OCI-LY3 (cell line): ENCODE results near the gene SLC8A1.

Source experiments
- H2AFZ ChIP-seq: fragments of 200-600, 300-600 bp; shearing (Covaris generic); 2 replicates; pipeline ENCODE4 v1.6.0; 2014; ENCODE audit warnings: antibody characterized with exemption, low read depth, low read length
- H3K27ac ChIP-seq: fragments of 200-600, 300-600 bp; sonication (generic); 2 replicates; pipeline ENCODE4 v1.5.1; 2014; ENCODE audit warnings: mild to moderate bottlenecking, low read length, moderate library complexity, mixed read lengths
- H3K27me3 ChIP-seq: fragments of 200-600, 300-600 bp; sonication (generic); 2 replicates; pipeline ENCODE4 v1.6.1; 2014; ENCODE audit warnings: low read depth, low read length, mixed read lengths
- H3K36me3 ChIP-seq: fragments of 200-600, 300-600 bp; sonication (generic); replicated peaks from 2 replicates; pipeline ENCODE3; 2014; ENCODE audit warnings: low read depth, low read length, mixed read lengths
- H3K4me1 ChIP-seq: fragments of 300-600, 200-600 bp; sonication (generic); 2 replicates; pipeline ENCODE4 v1.6.1; 2014; ENCODE audit warnings: low read length, mixed read lengths
- H3K4me2 ChIP-seq: fragments of 200-600, 300-600 bp; sonication (generic); 2 replicates; pipeline ENCODE4 v1.6.1; 2014; ENCODE audit warnings: low read length, mixed read lengths
- H3K4me3 ChIP-seq: fragments of 300-600, 200-600 bp; sonication (generic); 2 replicates; pipeline ENCODE4 v1.5.1; 2014; ENCODE audit warnings: antibody characterized with exemption, mild to moderate bottlenecking, low read length, moderate library complexity
- H3K79me2 ChIP-seq: fragments of 300-600, 200-600 bp; shearing (Covaris generic); 2 replicates; pipeline ENCODE4 v1.6.1; 2014; ENCODE audit warnings: mild to moderate bottlenecking, low read length, mixed read lengths
- H3K9ac ChIP-seq: fragments of 300-600, 200-600 bp; shearing (Covaris generic); 2 replicates; pipeline ENCODE4 v1.6.0; 2014; ENCODE audit warnings: mild to moderate bottlenecking, low read length, moderate library complexity
- H3K9me3 ChIP-seq: fragments of 200-600, 300-600 bp; shearing (Covaris generic); 2 replicates; pipeline ENCODE4 v1.6.1; 2014; ENCODE audit warnings: low read length, mixed read lengths; ENCODE audit not compliant: insufficient read depth
- H4K20me1 ChIP-seq: fragments of 200-600, 300-600 bp; sonication (generic); 2 replicates; pipeline ENCODE4 v1.6.1; 2016; ENCODE audit warnings: low read length, mixed read lengths; ENCODE audit not compliant: insufficient read depth
- EZH2phosphoT487 ChIP-seq: fragments of 200-600 bp; shearing (Covaris generic); IDR thresholded peaks from 2 replicates; pipeline ENCODE4 v1.6.1; 2018; ENCODE audit warnings: antibody characterized with exemption, mixed run types, low read depth
- TF ChIP-seq, protein P1 (sequence below): fragments of 200-600, 300-600 bp; sonication (generic); IDR thresholded peaks from 2 replicates; pipeline ENCODE4 v1.5.1; 2014; ENCODE audit warnings: antibody characterized with exemption, low read length, low read depth

SLC8A1 gene

DNA sequence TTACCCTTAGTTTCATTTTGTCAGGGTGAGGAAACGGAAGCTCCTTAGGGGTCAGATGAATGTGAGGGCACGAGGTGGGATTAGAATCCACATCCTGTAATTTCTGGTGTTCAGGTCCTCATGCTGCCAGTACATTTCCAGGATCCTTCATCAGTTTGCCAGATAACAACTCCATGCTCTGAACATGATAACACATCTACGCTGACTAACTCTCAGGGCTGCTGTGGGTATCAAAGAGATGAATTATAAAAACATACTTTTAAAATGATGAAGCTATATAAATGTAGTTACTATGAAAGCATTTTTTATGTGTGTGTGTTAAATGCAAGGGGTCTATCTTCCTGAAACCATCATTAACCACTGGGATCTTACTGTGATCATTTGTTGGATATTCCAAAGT is 325.9 kb downstream of the SLC8A1 start:
- Histone ChIP-seq H3K4me3 (no peak overlapping the region), H2AFZ (no peak overlapping the region), H3K27ac (no peak overlapping the region), H3K9me3 (no peaks in the 10 kb centered on the region), H3K27me3 (peaks cover 5% of the 10 kb centered on the region; the same call in 1 of the 2 replicates), H3K79me2 (no peaks in the 10 kb centered on the region), H4K20me1 (no peaks in the 10 kb centered on the region), H3K36me3 (no peaks in the 10 kb centered on the region), H3K4me2 (peak overlapping the region; percentile 22; the same call in 1 of the 2 replicates), H3K9ac (no peak overlapping the region), H3K4me1 (no peaks in the 10 kb centered on the region)
- TF ChIP-seq, protein P1, sequence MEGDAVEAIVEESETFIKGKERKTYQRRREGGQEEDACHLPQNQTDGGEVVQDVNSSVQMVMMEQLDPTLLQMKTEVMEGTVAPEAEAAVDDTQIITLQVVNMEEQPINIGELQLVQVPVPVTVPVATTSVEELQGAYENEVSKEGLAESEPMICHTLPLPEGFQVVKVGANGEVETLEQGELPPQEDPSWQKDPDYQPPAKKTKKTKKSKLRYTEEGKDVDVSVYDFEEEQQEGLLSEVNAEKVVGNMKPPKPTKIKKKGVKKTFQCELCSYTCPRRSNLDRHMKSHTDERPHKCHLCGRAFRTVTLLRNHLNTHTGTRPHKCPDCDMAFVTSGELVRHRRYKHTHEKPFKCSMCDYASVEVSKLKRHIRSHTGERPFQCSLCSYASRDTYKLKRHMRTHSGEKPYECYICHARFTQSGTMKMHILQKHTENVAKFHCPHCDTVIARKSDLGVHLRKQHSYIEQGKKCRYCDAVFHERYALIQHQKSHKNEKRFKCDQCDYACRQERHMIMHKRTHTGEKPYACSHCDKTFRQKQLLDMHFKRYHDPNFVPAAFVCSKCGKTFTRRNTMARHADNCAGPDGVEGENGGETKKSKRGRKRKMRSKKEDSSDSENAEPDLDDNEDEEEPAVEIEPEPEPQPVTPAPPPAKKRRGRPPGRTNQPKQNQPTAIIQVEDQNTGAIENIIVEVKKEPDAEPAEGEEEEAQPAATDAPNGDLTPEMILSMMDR = no peak
- no peak for TF ChIP-seq EZH2phosphoT487

DNA sequence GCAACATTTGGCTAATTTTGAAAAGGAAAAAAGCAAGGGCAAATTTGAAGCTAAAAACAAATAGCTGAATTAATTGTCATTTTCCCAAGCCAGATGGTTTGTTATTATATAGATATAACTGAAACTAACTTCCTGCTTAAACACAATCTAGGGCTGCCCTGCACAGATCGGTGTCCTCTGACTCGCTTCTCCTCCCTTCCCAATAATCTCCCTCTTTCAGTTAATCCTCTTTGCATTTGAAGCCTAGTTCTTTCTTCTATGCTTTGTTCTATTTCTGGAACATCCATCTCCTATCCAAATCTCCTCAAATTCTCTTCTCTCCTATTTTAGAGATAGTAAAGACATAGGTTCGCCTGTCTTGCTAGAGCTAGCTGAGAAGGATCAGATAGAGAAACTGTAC is 328.1 kb downstream of the SLC8A1 start:
- Histone ChIP-seq H2AFZ (no peak overlapping the region), H4K20me1 (no peaks in the 10 kb centered on the region), H3K9ac (no peak overlapping the region), H3K79me2 (no peaks in the 10 kb centered on the region), H3K4me1 (no peaks in the 10 kb centered on the region), H3K9me3 (no peaks in the 10 kb centered on the region), H3K36me3 (no peaks in the 10 kb centered on the region), H3K27me3 (peaks cover 5% of the 10 kb centered on the region; the same call in 1 of the 2 replicates), H3K4me2 (no peak overlapping the region), H3K27ac (no peak overlapping the region), H3K4me3 (no peak overlapping the region)
- TF ChIP-seq, protein P1 = no peak
- no peak for TF ChIP-seq EZH2phosphoT487

DNA sequence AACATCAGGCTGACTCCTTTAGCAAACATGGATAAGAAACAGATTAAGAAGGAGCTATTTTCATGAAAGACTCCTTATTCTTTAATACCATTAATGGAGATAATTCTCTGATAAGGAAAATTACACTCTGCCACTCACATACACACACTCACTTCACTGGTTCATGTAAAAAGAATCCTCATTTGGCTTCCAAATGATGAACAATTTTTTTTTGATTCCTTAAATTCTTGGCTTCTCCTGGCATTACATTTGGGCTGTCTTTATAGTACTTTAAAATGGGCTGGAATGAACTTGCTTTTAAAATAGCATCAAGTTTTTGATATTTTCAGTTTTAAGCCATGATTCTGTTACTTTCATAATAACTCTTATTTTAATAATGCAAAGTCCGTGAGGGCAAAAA is 328.6 kb downstream of the SLC8A1 start:
- H3K4me3 ChIP-seq = no peak overlapping the region
- H2AFZ ChIP-seq = no peak overlapping the region
- no peaks in the 10 kb centered on the region for H3K9me3 ChIP-seq
- H3K4me1 ChIP-seq = no peaks in the 10 kb centered on the region
- no peak overlapping the region for H3K4me2 ChIP-seq
- H3K27ac ChIP-seq = no peak overlapping the region
- H4K20me1 ChIP-seq = no peaks in the 10 kb centered on the region
- H3K27me3 ChIP-seq = peaks cover 5% of the 10 kb centered on the region; the same call in 1 of the 2 replicates
- TF ChIP-seq, protein P1 = no peak
- TF ChIP-seq EZH2phosphoT487 = no peak
- H3K79me2 ChIP-seq = no peaks in the 10 kb centered on the region
- no peak overlapping the region for H3K9ac ChIP-seq
- no peaks in the 10 kb centered on the region for H3K36me3 ChIP-seq

DNA sequence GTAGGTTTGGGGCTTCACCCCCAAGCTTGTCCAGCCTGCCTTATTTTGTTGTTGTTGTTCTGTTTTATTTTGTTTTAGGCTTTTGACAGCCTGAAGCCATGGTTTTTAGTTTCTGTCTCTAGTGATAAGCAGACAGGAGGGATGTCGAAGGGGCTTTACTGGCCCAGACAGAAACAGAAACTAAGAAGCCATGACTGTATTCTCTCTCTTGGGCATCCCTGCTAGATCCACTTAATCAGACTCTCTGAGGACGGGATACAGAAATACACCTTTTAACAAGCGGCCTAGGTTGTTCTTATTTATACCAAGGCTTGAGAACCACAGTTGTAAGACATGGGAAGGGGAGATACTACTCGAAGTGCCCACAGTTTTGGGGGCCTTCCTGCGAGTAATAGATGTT is 330.9 kb downstream of the SLC8A1 start:
- H3K27me3 ChIP-seq = peaks cover 5% of the 10 kb centered on the region; the same call in 1 of the 2 replicates
- no peak overlapping the region for H3K27ac ChIP-seq
- no peak overlapping the region for H3K4me2 ChIP-seq
- H3K9ac ChIP-seq = no peak overlapping the region
- no peak for TF ChIP-seq EZH2phosphoT487
- TF ChIP-seq, protein P1 = no peak
- no peak overlapping the region for H2AFZ ChIP-seq
- no peaks in the 10 kb centered on the region for H3K4me1 ChIP-seq
- no peak overlapping the region for H3K4me3 ChIP-seq
- no peaks in the 10 kb centered on the region for H4K20me1 ChIP-seq
- no peaks in the 10 kb centered on the region for H3K79me2 ChIP-seq
- no peaks in the 10 kb centered on the region for H3K36me3 ChIP-seq
- H3K9me3 ChIP-seq = no peaks in the 10 kb centered on the region
